Mammary epithelial cell (primary cell): ENCODE data around the gene PADI2.

Experiments
- CTCF ChIP-seq, 2 donors: IDR thresholded peaks in 1 of 2; conservative IDR thresholded peaks in 1 of 2; 2 replicates each; pipeline ENCODE4 v1.5.1; 2011 to 2012; ENCODE audit warnings: inconsistent platforms in 2 of 2, low read length in 2 of 2, mild to moderate bottlenecking in 2 of 2, control low read depth in 1 of 2, low read depth in 1 of 2; ENCODE audit not compliant: insufficient read depth in 1 of 2; ENCODE audit errors: extremely low read depth in 1 of 2
- EZH2 ChIP-seq: IDR thresholded peaks from 2 replicates; pipeline ENCODE4 v1.6.1; 2012; ENCODE audit warnings: low read length, inconsistent platforms, borderline replicate concordance

- TF ChIP-seq CTCF (conservative IDR thresholded peaks at IDR 0.05 in 1 of 2, IDR thresholded peaks at IDR 0.05 in 1 of 2; ENCODE audit: extremely low read depth in 1 of 2, insufficient read depth in 1 of 2, low read depth in 1 of 2, low read length in 2 of 2), result no peak
- no peak for TF ChIP-seq EZH2
These were observed 28.0 kb downstream of the PADI2 start for GRCh38 chr1:17091252-17091651.
